ENCODE data around the gene LMF1. TPM values are rescaled to one million over a fixed set of nuclear protein-coding genes. Genes with fewer than 3 reads are reported as not detected.

LMF1 gene
- total RNA-seq, 1 experiment from 2014 or later, result 12.8 TPM

- TF ChIP-seq REST (IDR thresholded peaks at IDR 0.05; ENCODE audit: low read depth), result no peak
Measured at GRCh38 chr16:872436-873242, 98.1 kb downstream of the LMF1 start (continued).

- intact Hi-C loops (cut with micrococcal nuclease), result no loop called here
- no peaks in the 10 kb centered on the region for H3K9me3 ChIP-seq (ENCODE audit: control insufficient read depth in 1 of 2, insufficient read depth in 1 of 2, low read depth in 1 of 2, low read length in 2 of 2)
- no peaks in the 10 kb centered on the region for H3K79me2 ChIP-seq (ENCODE audit: insufficient read depth, low read length)
- ATAC-seq (no peak), DNase-seq (ENCODE audit: low read depth, low spot score) (no peak)
- TF ChIP-seq SP1 (IDR thresholded peaks at IDR 0.05; ENCODE audit: low read depth), result no peak
- TF ChIP-seq REST (IDR thresholded peaks at IDR 0.05; ENCODE audit: low read depth), result no peak
- no peak for TF ChIP-seq RAD21 (IDR thresholded peaks at IDR 0.05; ENCODE audit: low read depth)
- no peak for TF ChIP-seq CEBPB (IDR thresholded peaks at IDR 0.05; ENCODE audit: low read depth)
- no peak for TF ChIP-seq EZH2 (IDR thresholded peaks at IDR 0.05)
- TF ChIP-seq ZBTB33 (IDR thresholded peaks at IDR 0.05; ENCODE audit: extremely low read depth, insufficient replicate concordance, low read length), result no peak
- H4K20me1 ChIP-seq (ENCODE audit: insufficient read depth), result no peaks in the 10 kb centered on the region
- H3K4me2 ChIP-seq (ENCODE audit: low read length), result no peak overlapping the region
- ChIA-PET POLR2A (no interaction called here), CTCF (no interaction called here), RAD21 (ENCODE audit: low non-redundant PET in 1 of 2, low total read pairs in 2 of 2, uncharacterized antibody in 2 of 2, unreplicated experiment in 2 of 2) (no interaction called here)
- H3K4me1 ChIP-seq (ENCODE audit: control insufficient read depth in 1 of 2, insufficient read depth in 2 of 2, low read length in 2 of 2), result no peaks in the 10 kb centered on the region
- H3K27me3 ChIP-seq (ENCODE audit: insufficient read depth, low read length), result no peaks in the 10 kb centered on the region
- H3K9ac ChIP-seq (ENCODE audit: low read length), result no peak overlapping the region
- H3K27ac ChIP-seq (ENCODE audit: low read depth, low read length), result no peak overlapping the region
- no peak overlapping the region for H2AFZ ChIP-seq (ENCODE audit: low read depth, low read length, poor library complexity, severe bottlenecking)
- H3K36me3 ChIP-seq (ENCODE audit: control insufficient read depth in 1 of 2, insufficient read depth in 2 of 2, low read length in 2 of 2), result no peaks in the 10 kb centered on the region
- no TSS peak for BruUV-seq (replicated peaks)
- no peak overlapping the region for H3K4me3 ChIP-seq (replicated peaks in 1 of 2; ENCODE audit: low read depth in 1 of 2, low read length in 2 of 2)
- no peaks in the 10 kb centered on the region for H3K9me2 ChIP-seq (ENCODE audit: insufficient read depth)
Measured at GRCh38 chr16:871562-872345, 99.0 kb downstream of the LMF1 start.

Data from HCT116 (cell line).